ENCODE results near the gene ARFGEF3.

The ARFGEF3 gene

GRCh38 chr6:138201836-138202235 is 40.1 kb downstream of the ARFGEF3 start:
- no peak for DNase-seq (ENCODE audit: extremely low read depth, low read depth)
- no peak overlapping the region for H3K4me3 ChIP-seq (replicated peaks; ENCODE audit: low read depth, low read length)
- TF ChIP-seq CTCF (IDR thresholded peaks at IDR 0.05; ENCODE audit: low read depth, low read length, missing control alignments): no peak

GRCh38 chr6:138203315-138203714 is 41.6 kb downstream of the ARFGEF3 start:
- H3K4me3 ChIP-seq (replicated peaks; ENCODE audit: low read depth, low read length): no peak overlapping the region
- no peak for DNase-seq (ENCODE audit: extremely low read depth, low read depth)
- no peak for TF ChIP-seq CTCF (IDR thresholded peaks at IDR 0.05; ENCODE audit: low read depth, low read length, missing control alignments)

- no peak for TF ChIP-seq CTCF (IDR thresholded peaks at IDR 0.05; ENCODE audit: low read depth, low read length, missing control alignments)
- no peak for DNase-seq (ENCODE audit: extremely low read depth, low read depth)
- no peak overlapping the region for H3K4me3 ChIP-seq (replicated peaks; ENCODE audit: low read depth, low read length)
Measured at GRCh38 chr6:138204303-138204702, 42.6 kb downstream of the ARFGEF3 start.

- no peak for TF ChIP-seq CTCF (IDR thresholded peaks at IDR 0.05; ENCODE audit: low read depth, low read length, missing control alignments)
- no peak for DNase-seq (ENCODE audit: extremely low read depth, low read depth)
- H3K4me3 ChIP-seq (replicated peaks; ENCODE audit: low read depth, low read length): no peak overlapping the region
Measured at GRCh38 chr6:138204792-138205384, 43.1 kb downstream of the ARFGEF3 start.

- no peak for TF ChIP-seq CTCF (IDR thresholded peaks at IDR 0.05; ENCODE audit: low read depth, low read length, missing control alignments)
- DNase-seq (ENCODE audit: extremely low read depth, low read depth): no peak
- H3K4me3 ChIP-seq (replicated peaks; ENCODE audit: low read depth, low read length): no peak overlapping the region
Measured at GRCh38 chr6:138205437-138206094, 43.8 kb downstream of the ARFGEF3 start.

GRCh38 chr6:138206862-138207261 is 45.1 kb downstream of the ARFGEF3 start:
- no peak for DNase-seq (ENCODE audit: extremely low read depth, low read depth)
- H3K4me3 ChIP-seq (replicated peaks; ENCODE audit: low read depth, low read length): no peak overlapping the region
- TF ChIP-seq CTCF (IDR thresholded peaks at IDR 0.05; ENCODE audit: low read depth, low read length, missing control alignments): no peak
